Measurements from ENCODE around the gene TULP4. TPM values are rescaled to one million over a fixed set of nuclear protein-coding genes. Genes with fewer than 3 reads are reported as not detected.

Gene TULP4
- total RNA-seq, 1 experiment from 2014 or later: 64.6 TPM

DNA sequence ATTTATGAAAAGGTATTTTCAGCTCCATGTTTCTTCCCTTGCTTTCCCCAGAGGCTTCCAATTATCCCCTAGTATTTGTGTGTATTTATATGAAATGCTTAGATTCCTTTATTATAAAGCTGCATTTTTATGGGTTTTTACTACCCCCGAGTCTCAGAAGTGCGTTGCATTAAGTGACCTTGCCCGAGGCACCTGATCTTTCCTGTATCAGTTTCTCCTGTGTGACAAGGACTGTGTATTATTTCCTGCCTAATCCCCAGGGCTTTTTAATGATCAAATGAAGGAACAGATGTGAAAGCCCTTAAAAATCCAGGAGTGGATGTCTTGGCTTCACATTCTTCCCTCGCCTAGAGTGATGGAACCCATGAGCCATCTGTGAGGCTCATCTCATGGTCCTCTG lies 118.8 kb downstream of the TULP4 start:
- Histone ChIP-seq H3K56ac (ENCODE audit: insufficient read length, low read depth, low read length) (no peak overlapping the region), H2BK15ac (ENCODE audit: low read depth, low read length) (no peak overlapping the region), H4K5ac (ENCODE audit: insufficient read length, low read depth, low read length) (no peak overlapping the region), H3K27me3 (ENCODE audit: insufficient read depth, low read length) (no peaks in the 10 kb centered on the region), H2BK120ac (ENCODE audit: low read depth, low read length, poor library complexity, severe bottlenecking) (no peak overlapping the region), H2BK20ac (ENCODE audit: low read depth, low read length, poor library complexity, severe bottlenecking) (no peak overlapping the region), H2BK5ac (ENCODE audit: insufficient read length, low read length) (no peak overlapping the region), H3K27ac (ENCODE audit: insufficient read length, low read depth, low read length) (no peak overlapping the region), H3K9ac (ENCODE audit: extremely low read depth, insufficient read length, low read length) (no peak overlapping the region), H3K23ac (ENCODE audit: insufficient read length, low read depth, low read length) (no peak overlapping the region), H2BK12ac (ENCODE audit: insufficient read length, low read depth, low read length) (no peak overlapping the region), H3K4me2 (ENCODE audit: insufficient read depth, insufficient read length, low read length) (no peak overlapping the region), H3T11ph (ENCODE audit: low read length) (no peak overlapping the region), H3K14ac (ENCODE audit: insufficient read depth, low read length) (no peak overlapping the region), H2AFZ (ENCODE audit: low read length) (no peak overlapping the region), H3K79me1 (ENCODE audit: insufficient read depth, low read depth, low read length, poor library complexity, severe bottlenecking) (no peaks in the 10 kb centered on the region), H4K20me1 (ENCODE audit: control insufficient read depth, insufficient read depth, insufficient read length) (no peaks in the 10 kb centered on the region), H3K23me2 (ENCODE audit: insufficient read length, low read depth, low read length, poor library complexity, severe bottlenecking) (no peaks in the 10 kb centered on the region), H4K8ac (replicated peaks; ENCODE audit: insufficient read length, low read depth, low read length) (no peak overlapping the region), H3K4ac (ENCODE audit: low read depth, low read length) (no peak overlapping the region), H3K79me2 (ENCODE audit: insufficient read depth, low read length) (no peaks in the 10 kb centered on the region), H2AK5ac (ENCODE audit: insufficient read length, low read length) (no peak overlapping the region), H3K4me1 (ENCODE audit: insufficient read depth, low read length) (no peaks in the 10 kb centered on the region), H3K18ac (ENCODE audit: insufficient read length, low read depth, low read length) (no peak overlapping the region), H4K91ac (ENCODE audit: insufficient read length, low read depth, low read length) (no peak overlapping the region), H3K9me3 (ENCODE audit: control insufficient read depth, low read depth, low read length) (no peaks in the 10 kb centered on the region)
- no CpG with 5 or more reads among the region's 4 CpGs for WGBS (ENCODE audit: extremely low coverage, insufficient read length, low lambda C conversion rate)
- TF ChIP-seq, protein P1, sequence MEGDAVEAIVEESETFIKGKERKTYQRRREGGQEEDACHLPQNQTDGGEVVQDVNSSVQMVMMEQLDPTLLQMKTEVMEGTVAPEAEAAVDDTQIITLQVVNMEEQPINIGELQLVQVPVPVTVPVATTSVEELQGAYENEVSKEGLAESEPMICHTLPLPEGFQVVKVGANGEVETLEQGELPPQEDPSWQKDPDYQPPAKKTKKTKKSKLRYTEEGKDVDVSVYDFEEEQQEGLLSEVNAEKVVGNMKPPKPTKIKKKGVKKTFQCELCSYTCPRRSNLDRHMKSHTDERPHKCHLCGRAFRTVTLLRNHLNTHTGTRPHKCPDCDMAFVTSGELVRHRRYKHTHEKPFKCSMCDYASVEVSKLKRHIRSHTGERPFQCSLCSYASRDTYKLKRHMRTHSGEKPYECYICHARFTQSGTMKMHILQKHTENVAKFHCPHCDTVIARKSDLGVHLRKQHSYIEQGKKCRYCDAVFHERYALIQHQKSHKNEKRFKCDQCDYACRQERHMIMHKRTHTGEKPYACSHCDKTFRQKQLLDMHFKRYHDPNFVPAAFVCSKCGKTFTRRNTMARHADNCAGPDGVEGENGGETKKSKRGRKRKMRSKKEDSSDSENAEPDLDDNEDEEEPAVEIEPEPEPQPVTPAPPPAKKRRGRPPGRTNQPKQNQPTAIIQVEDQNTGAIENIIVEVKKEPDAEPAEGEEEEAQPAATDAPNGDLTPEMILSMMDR (conservative IDR thresholded peaks at IDR 0.05): no peak
- H3K4me3 Mint-ChIP-seq: no peak overlapping the region
- peak overlapping the region in 1 of 3 experiments; percentile 17; a peak in 1 of 7 replicates for H3K27ac Mint-ChIP-seq
- no peaks in the 10 kb centered on the region for H3K4me1 Mint-ChIP-seq
- DNase-seq: no peak
- H3K9me3 Mint-ChIP-seq: no peaks in the 10 kb centered on the region; a peak in 1 of 5 replicates
- no peaks in the 10 kb centered on the region for H3K27me3 Mint-ChIP-seq (ENCODE audit: low read depth)
- H3K36me3 Mint-ChIP-seq (ENCODE audit: insufficient read depth in 1 of 3, low read depth in 3 of 3): peaks cover 2 to 22% (median 14%) of the 10 kb centered on the region in 3 experiments; a peak in 6 of 7 replicates

Measured in H9 (cell line).